GM12874 (cell line): ENCODE data around the gene KRTAP10-1.

Source experiments
- TF ChIP-seq, protein P1 (sequence below): IDR thresholded peaks from 2 replicates; pipeline ENCODE4 v1.5.1; 2011; ENCODE audit warnings: low read depth, mild to moderate bottlenecking, control low read depth, low read length, moderate library complexity; ENCODE audit not compliant: insufficient read depth

Gene KRTAP10-1

DNA sequence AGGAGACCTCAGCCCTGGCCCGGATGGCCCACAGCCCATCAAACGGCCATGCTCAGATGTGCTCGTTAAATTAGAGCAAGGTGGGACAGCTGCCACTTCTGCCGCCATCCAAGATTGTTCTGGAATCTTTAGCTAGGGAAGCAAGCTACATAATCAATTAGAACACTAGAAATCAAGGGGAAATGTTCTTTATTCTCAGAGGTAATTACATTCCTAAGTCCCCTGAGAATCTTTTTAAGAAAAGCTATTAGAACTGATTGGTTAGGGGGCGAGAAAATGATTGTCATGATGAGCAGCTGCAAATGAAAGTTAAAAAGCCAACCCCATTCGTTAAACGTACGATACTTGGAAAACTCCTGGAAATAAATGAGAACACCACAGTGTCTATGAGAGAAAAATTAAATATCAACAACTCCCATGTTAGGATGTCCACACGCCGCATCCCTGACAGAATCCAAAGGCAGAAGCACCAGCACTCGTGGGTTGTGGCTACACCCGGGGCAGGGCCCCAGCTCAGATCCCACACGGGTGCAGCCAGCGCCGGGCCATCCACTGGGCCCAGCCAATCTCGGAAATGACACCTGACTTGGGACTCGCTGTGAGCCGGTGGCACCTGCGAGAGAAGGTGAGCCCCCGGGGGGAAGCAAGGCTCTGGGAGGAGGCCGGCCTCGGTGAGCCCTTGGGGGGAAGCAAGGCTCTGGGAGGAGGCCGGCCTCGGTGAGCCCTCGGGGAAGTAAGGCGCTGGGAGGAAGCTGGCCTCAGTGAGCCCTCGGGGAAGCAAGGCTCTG is 37.6 kb downstream of the KRTAP10-1 start:
- TF ChIP-seq, protein P1, sequence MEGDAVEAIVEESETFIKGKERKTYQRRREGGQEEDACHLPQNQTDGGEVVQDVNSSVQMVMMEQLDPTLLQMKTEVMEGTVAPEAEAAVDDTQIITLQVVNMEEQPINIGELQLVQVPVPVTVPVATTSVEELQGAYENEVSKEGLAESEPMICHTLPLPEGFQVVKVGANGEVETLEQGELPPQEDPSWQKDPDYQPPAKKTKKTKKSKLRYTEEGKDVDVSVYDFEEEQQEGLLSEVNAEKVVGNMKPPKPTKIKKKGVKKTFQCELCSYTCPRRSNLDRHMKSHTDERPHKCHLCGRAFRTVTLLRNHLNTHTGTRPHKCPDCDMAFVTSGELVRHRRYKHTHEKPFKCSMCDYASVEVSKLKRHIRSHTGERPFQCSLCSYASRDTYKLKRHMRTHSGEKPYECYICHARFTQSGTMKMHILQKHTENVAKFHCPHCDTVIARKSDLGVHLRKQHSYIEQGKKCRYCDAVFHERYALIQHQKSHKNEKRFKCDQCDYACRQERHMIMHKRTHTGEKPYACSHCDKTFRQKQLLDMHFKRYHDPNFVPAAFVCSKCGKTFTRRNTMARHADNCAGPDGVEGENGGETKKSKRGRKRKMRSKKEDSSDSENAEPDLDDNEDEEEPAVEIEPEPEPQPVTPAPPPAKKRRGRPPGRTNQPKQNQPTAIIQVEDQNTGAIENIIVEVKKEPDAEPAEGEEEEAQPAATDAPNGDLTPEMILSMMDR, result no peak

DNA sequence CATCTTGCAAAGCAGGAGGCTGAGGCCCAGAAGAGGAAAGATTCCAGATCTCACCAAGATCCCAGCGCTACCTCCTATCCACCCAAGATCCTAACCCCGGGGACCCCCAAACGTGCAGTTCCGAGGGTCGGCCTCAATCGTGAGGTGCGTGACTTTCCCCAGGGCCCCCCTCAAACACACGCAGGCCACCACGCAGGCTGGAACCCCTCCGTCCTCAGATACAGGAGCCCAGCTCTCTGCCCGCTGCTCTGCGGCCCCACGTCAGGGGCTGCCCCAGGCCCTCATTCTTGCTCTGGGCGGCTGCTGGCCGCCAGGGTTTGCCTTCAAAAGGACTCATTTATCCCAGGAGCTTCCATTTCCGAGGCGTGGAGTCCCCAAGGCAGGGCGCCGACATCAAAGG is 39.9 kb downstream of the KRTAP10-1 start:
- TF ChIP-seq, protein P1, result no peak

DNA sequence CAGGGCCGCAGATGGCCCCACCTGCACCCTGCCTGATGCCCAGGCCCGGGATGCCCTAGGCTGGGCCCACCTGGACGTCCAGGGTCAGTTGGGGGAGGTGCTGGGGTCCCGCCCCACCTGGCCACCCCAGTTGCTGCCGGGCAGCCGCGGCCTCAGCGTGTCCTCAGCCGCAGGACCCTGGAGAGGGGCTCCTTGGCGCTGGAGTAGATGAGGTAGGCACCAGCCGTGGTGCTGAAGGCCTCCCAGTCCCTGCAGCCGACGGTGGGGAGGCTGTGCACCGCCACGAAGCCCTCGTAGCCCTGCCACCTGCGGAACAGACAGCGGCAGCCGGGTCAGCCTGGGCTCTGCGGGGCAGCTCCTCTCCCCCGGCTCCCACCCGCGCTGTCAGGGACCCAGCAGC is 40.4 kb downstream of the KRTAP10-1 start:
- TF ChIP-seq, protein P1, result no peak

DNA sequence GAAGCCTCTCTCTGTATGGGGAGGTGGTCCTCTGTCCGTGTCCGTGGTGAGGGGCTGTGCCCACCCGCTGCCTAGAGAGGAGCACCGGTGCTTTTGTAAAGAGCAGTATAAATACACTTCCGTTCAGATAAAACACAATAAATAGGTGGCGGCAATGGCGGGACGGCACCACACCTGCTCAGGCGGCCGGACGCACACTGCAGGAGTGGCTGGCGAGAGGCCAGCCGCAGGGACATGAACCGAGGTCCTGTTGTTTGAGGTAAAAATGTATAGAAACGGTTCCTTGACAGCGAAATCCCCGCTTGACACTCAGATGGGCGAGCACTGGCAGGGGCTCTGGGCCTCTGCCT is 40.8 kb downstream of the KRTAP10-1 start:
- TF ChIP-seq, protein P1, result no peak

DNA sequence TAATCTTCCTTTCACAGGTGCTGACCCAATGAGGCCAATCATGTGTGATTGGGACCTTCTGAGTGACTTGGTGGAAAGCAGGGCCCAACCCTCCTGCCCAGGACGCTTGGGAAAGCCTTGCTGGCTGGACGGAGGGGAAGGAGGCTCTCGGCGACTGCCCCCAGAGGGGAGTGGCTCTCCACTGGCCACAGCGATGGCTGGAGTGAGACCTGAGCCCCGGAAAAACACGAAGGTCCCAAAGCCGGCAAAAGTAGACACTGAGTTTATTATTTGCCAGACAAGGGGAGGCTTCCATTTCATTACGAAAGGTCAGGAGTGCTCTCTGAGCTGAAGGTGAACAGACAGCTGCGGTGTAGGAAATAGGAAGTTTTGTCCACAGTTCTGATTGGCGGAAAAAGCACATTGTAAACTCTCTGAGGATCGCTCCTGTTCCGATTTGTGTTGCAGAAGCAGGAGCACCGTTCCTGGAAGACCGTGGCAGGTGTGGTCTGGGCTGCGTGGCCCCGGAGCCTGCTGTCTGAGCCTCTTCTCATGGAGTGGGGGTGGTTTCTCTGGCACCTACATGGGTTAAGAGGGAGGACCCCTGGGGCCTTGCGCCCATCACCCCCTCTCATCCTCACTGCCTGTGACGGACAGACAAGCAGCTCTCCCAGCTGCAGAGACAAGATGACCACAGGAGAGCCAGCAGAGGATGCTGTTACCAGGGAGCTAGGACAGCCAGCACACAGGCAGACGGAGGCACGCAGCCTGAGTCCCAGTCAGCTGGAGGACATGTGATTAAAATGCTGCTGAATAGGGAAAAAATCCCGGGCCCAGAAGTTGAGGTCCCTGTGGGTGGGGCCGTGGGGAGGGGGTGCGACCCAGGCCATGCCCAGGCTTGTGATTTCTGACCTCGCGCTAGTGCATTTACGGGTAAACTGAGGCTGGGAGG is 41.5 kb downstream of the KRTAP10-1 start:
- TF ChIP-seq, protein P1, result no peak

DNA sequence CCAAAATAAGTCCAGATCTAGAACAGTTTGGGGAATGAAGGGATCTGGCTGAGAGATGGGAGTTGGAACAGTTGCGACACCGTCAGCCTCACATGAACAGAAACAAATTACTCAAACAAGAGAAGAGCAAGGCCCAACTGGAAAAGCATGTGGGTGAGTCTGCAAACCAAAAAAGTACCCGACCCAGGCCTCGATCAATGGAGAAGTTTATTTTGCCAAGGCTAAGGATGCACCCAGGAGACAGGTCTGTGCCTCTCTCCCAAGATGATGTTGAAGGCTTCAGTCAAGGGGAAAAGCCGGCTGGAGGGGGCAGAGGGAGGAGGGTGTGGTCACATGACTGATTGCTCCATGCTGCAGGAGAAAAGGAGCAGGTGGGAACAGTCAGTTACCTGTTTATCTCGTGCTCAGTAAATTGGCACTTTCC is 42.3 kb downstream of the KRTAP10-1 start:
- TF ChIP-seq, protein P1, result no peak
